ENCODE data around the gene SERINC2. TPM values are rescaled to one million over a fixed set of nuclear protein-coding genes. Genes with fewer than 3 reads are reported as not detected.
A peak's percentile ranks its signal among the peaks of the same experiment; 100 is the strongest.

The SERINC2 gene
- total and polyA plus RNA-seq, 9 of the 15 experiments (the other 6 are each of a cell fraction or from before 2014, with no cell fraction given) = 0.07 to 1.2 (median 0.70) TPM; not detected in 2

DNA sequence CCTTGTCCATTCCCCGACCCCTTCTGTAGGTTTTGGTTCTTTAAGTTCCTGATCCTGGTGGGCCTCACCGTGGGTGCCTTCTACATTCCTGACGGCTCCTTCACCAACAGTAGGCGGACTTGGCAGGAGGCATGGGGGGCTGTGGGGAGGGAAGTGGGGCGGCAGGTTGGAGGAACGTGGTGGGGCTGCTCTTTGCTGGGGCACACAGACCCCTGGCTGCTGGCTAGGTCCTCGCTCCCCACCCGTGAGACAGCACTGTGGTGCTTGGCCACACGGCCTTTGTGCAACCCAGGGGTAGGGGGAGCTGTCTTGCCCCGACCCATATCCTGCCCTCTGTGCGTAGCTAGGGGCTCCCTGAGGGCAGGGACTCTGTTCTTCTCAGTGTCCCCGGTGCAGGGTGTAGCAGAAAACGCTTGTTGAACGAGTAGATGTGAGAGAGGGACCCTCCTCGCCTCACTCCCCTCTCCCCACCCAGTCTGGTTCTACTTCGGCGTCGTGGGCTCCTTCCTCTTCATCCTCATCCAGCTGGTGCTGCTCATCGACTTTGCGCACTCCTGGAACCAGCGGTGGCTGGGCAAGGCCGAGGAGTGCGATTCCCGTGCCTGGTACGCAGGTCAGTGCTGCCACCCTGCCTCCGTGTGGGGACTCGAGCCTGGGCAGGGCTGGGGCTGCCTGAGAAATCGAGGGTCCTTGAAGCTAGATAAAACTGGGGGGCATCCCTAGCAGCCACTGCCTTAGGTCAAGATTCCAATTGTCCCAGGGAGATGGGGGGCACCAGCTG lies 12.5 kb downstream of the SERINC2 start:
- no TSS peak for BruUV-seq (replicated peaks)
- CTCF ChIA-PET (ENCODE audit: low intra/inter-chr PET ratio) = interaction anchor here (0.6 to 3.2 kb wide), 3 partner anchors 85 to 250 kb away, joined by 3 to 26 read pairs (median 4); no protein-coding TSS in a partner anchor
- peaks cover 6 to 33% of the 10 kb centered on the region in 2 experiments; a peak in 3 of 5 replicates for H3K27me3 ChIP-seq (ENCODE audit: control insufficient read depth in 2 of 2, insufficient read depth in 2 of 2, low read length in 2 of 2)

More for the DNA sequence above, 12.5 kb downstream of the SERINC2 start:
- DNase-seq (ENCODE audit: extremely low read depth in 1 of 4, low spot score in 3 of 4) = no peak
- Histone ChIP-seq H3K9me3 (replicated peaks; ENCODE audit: control insufficient read depth, insufficient read depth, low read depth, low read length) (no peaks in the 10 kb centered on the region), H3K4me3 (no peak overlapping the region), H2AFZ (ENCODE audit: low read depth, low read length) (no peak overlapping the region), H3K9me1 (ENCODE audit: control insufficient read depth, insufficient read depth, low read length) (no peaks in the 10 kb centered on the region), H3K4me2 (ENCODE audit: insufficient read depth, low read length) (no peak overlapping the region), H4K20me1 (replicated peaks; ENCODE audit: control insufficient read depth, insufficient read depth, low read length) (peaks cover 22% of the 10 kb centered on the region; the same call in 1 of the 2 replicates), H3K79me2 (ENCODE audit: control insufficient read depth, insufficient read depth, low read length) (no peaks in the 10 kb centered on the region), H3K27ac (ENCODE audit: extremely low read depth, low read depth, low read length) (no peak overlapping the region), H3K9ac (ENCODE audit: insufficient read depth in 1 of 2, low read depth in 2 of 2, low read length in 2 of 2) (peak overlapping the region in 1 of 2 experiments; percentile 7; a peak in 1 of 4 replicates), H3K36me3 (ENCODE audit: control insufficient read depth, insufficient read depth, low read length) (no peaks in the 10 kb centered on the region), H3K4me1 (replicated peaks in 1 of 2; ENCODE audit: control insufficient read depth in 2 of 2, insufficient read depth in 2 of 2, low read length in 2 of 2) (peaks cover 0 to 12% of the 10 kb centered on the region in 2 experiments; a peak in 1 of 5 replicates)
- FAIRE-seq = no peak
- in situ Hi-C loops (cut with MboI) (loop anchor here (5.0 kb wide), 1 partner anchor 243 kb away; no protein-coding TSS in a partner anchor), intact Hi-C loops (cut with micrococcal nuclease) (loop anchor here (10.0 kb wide), 1 partner anchor 119 kb away; no protein-coding TSS in a partner anchor)
- WGBS (ENCODE audit: insufficient coverage, low coverage, missing lambda C conversion rate) = 8% methylated on average over 26 of the region's 28 CpGs
- POLR2A ChIA-PET = interaction anchor here (0.9 kb wide), 1 partner anchor 31 kb away, joined by 3 read pairs; no protein-coding TSS in a partner anchor
- ATAC-seq = no peak
- no peak for TF ChIP-seq ETS2 (tag; IDR thresholded peaks at IDR 0.05; ENCODE audit: borderline replicate concordance, poor library complexity, severe bottlenecking)
- TF ChIP-seq, protein P1, sequence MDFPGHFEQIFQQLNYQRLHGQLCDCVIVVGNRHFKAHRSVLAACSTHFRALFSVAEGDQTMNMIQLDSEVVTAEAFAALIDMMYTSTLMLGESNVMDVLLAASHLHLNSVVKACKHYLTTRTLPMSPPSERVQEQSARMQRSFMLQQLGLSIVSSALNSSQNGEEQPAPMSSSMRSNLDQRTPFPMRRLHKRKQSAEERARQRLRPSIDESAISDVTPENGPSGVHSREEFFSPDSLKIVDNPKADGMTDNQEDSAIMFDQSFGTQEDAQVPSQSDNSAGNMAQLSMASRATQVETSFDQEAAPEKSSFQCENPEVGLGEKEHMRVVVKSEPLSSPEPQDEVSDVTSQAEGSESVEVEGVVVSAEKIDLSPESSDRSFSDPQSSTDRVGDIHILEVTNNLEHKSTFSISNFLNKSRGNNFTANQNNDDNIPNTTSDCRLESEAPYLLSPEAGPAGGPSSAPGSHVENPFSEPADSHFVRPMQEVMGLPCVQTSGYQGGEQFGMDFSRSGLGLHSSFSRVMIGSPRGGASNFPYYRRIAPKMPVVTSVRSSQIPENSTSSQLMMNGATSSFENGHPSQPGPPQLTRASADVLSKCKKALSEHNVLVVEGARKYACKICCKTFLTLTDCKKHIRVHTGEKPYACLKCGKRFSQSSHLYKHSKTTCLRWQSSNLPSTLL (IDR thresholded peaks at IDR 0.05) = no peak
- TF ChIP-seq, protein P2, sequence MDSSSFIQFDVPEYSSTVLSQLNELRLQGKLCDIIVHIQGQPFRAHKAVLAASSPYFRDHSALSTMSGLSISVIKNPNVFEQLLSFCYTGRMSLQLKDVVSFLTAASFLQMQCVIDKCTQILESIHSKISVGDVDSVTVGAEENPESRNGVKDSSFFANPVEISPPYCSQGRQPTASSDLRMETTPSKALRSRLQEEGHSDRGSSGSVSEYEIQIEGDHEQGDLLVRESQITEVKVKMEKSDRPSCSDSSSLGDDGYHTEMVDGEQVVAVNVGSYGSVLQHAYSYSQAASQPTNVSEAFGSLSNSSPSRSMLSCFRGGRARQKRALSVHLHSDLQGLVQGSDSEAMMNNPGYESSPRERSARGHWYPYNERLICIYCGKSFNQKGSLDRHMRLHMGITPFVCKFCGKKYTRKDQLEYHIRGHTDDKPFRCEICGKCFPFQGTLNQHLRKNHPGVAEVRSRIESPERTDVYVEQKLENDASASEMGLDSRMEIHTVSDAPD (CRISPR knock-in tag; IDR thresholded peaks at IDR 0.05) = no peak

All from K562 (cell line).